A549 (cell line): ENCODE measurements around the gene GPS2.
A peak's percentile ranks its signal among the peaks of the same experiment; 100 is the strongest.

Source experiments
- CEBPB ChIP-seq, 2 experiments: fragments of >200 bp in 1 of 2; sonication (Bioruptor Twin) in 1 of 2; formaldehyde crosslinking in 1 of 2; IDR thresholded peaks; 2 replicates each; pipeline ENCODE4 v1.6.1; 2012 to 2016
- CTCF ChIP-seq: fragments of >200 bp; sonication (Bioruptor Twin); formaldehyde crosslinking; IDR thresholded peaks from 3 replicates; pipeline ENCODE4 v1.5.1; 2016
- EP300 ChIP-seq, 2 experiments: fragments of >200 bp; sonication (Bioruptor Twin); formaldehyde crosslinking; IDR thresholded peaks; 2 replicates in 1 of 2; 3 replicates in 1 of 2; pipeline ENCODE4 v1.6.1; 2016 to 2017
- HOXA7 ChIP-seq: fragments of 250-450 bp; sonication (Bioruptor Pico); IDR thresholded peaks from 2 replicates; pipeline ENCODE4 v1.5.0; 2020; ENCODE audit warnings: mild to moderate bottlenecking, moderate library complexity
- MAFK ChIP-seq: fragments of 450-650 bp; IDR thresholded peaks from 2 replicates; pipeline ENCODE4 v1.6.1; 2014; ENCODE audit not compliant: partially characterized antibody
- MAX ChIP-seq: IDR thresholded peaks from 2 replicates; pipeline ENCODE4 v1.6.1; 2012
- NFE2L2 ChIP-seq: fragments of 150-350 bp; conservative IDR thresholded peaks from 2 replicates; pipeline ENCODE4 v1.6.1; 2014; ENCODE audit warnings: low read length
- NR3C1 ChIP-seq: fragments of >200 bp; sonication (Bioruptor Twin); formaldehyde crosslinking; IDR thresholded peaks from 3 replicates; pipeline ENCODE4 v1.6.1; 2017
- PHF8 ChIP-seq: fragments of 200-600 bp; sonication (generic); IDR thresholded peaks from 2 replicates; pipeline ENCODE4 v1.6.1; 2016; ENCODE audit warnings: low read depth, mild to moderate bottlenecking, antibody characterized with exemption, moderate library complexity, borderline replicate concordance
- POLR2A ChIP-seq: IDR thresholded peaks from 2 replicates; pipeline ENCODE4 v1.6.1; 2012; ENCODE audit warnings: mild to moderate bottlenecking, low read length
- RAD21 ChIP-seq, 2 experiments: fragments of >200 bp in 1 of 2; sonication (Bioruptor Twin) in 1 of 2; formaldehyde crosslinking in 1 of 2; IDR thresholded peaks in 1 of 2; conservative IDR thresholded peaks in 1 of 2; 2 replicates in 1 of 2; 3 replicates in 1 of 2; pipeline ENCODE4 v1.6.1; 2012 to 2018; ENCODE audit warnings: inconsistent platforms in 1 of 2
- USF2 ChIP-seq: fragments of 450-650 bp; IDR thresholded peaks from 2 replicates; pipeline ENCODE4 v1.6.1; 2014; ENCODE audit warnings: antibody characterized with exemption

GRCh38 chr17:7315570-7316235 is 543 bp upstream of the GPS2 start:
- TF ChIP-seq CTCF (no peak), USF2 (no peak), NFE2L2 (no peak), MAX (no peak), PHF8 (no peak), CEBPB (IDR thresholded peaks at IDR 0.05) (no peak), RAD21 (conservative IDR thresholded peaks at IDR 0.05 in 1 of 2, IDR thresholded peaks at IDR 0.05 in 1 of 2) (no peak), MAFK (no peak), NR3C1 (no peak), EP300 (IDR thresholded peaks at IDR 0.05) (0 out of 5 replicates have a peak, but pooled peaks of 1 of the 2 experiments have one; percentile 5), HOXA7 (CRISPR knock-in tag) (no peak), POLR2A (0 out of 2 replicates have a peak, but pooled peaks have one; percentile 24)
